Activated CD8-positive, alpha-beta memory T cell treated with anti-CD3 and anti-CD28 coated beads, Interleukin-2, amount 10 ng/mL, durations not matched to agents 7 days and 5 days (primary cell): ENCODE data around the gene BANP. TPM values are rescaled to one million over a fixed set of nuclear protein-coding genes. Genes with fewer than 3 reads are reported as not detected.
"Not testable (repeated sequence)": the region's sequence is repeated elsewhere in the genome, so short reads cannot be mapped to it uniquely, and the experiment has no call there.

Experiments
- ATAC-seq: fragments of 150-1000 bp; cut with Tn5 transposase; one replicate; pipeline ENCODE4 v1.10.0; 2021; ENCODE audit warnings: moderate library complexity
- CTCF ChIA-PET: fragments of 350-600 bp; sonication (Branson Sonifier 250); formaldehyde crosslinking; loops from one replicate; lab custom pipeline; 2021; ENCODE audit warnings: antibody characterized with exemption; lab: Charles Lee
- DNase-seq: peaks from one replicate; pipeline ENCODE4 v3.0.0-alpha.2; 2020
- H3K27ac Mint-ChIP-seq: one replicate; pipeline ENCODE4 v1.8.0; 2021; ENCODE audit warnings: mild to moderate bottlenecking, mixed read lengths
- H3K27me3 Mint-ChIP-seq: one replicate; pipeline ENCODE4 v1.8.0; 2021; ENCODE audit warnings: mixed read lengths
- H3K36me3 Mint-ChIP-seq: one replicate; pipeline ENCODE4 v1.8.0; 2021; ENCODE audit warnings: mild to moderate bottlenecking, mixed read lengths
- H3K4me1 Mint-ChIP-seq: one replicate; pipeline ENCODE4 v1.8.0; 2021; ENCODE audit warnings: mixed read lengths
- H3K4me3 Mint-ChIP-seq: one replicate; pipeline ENCODE4 v1.8.0; 2021; ENCODE audit warnings: mild to moderate bottlenecking, moderate library complexity, mixed read lengths
- H3K9me3 Mint-ChIP-seq: one replicate; pipeline ENCODE4 v1.8.0; 2022; ENCODE audit warnings: low read depth, mixed read lengths
- total RNA-seq, 2 experiments: library from RNA; stranded (reverse); gene quantifications; one replicate each; pipeline ENCODE4 v1.2.3, GENCODE V29; 2021

BANP gene
- total RNA-seq, 2 experiments from 2014 or later: 36.1 to 48.7 TPM

- H3K4me1 Mint-ChIP-seq, H3K9me3 Mint-ChIP-seq, CTCF ChIA-PET, H3K4me3 Mint-ChIP-seq, H3K36me3 Mint-ChIP-seq, H3K27me3 Mint-ChIP-seq, ATAC-seq, H3K27ac Mint-ChIP-seq, DNase-seq: not testable (repeated sequence)
Measured at GRCh38 chr16:88092791-88093555, 141.7 kb downstream of the BANP start.

- H3K36me3 Mint-ChIP-seq, H3K4me3 Mint-ChIP-seq, CTCF ChIA-PET, H3K27ac Mint-ChIP-seq, H3K4me1 Mint-ChIP-seq, H3K9me3 Mint-ChIP-seq, ATAC-seq, H3K27me3 Mint-ChIP-seq, DNase-seq: not testable (repeated sequence)
Measured at GRCh38 chr16:88093556-88094252, 142.5 kb downstream of the BANP start.

- H3K9me3 Mint-ChIP-seq, DNase-seq, CTCF ChIA-PET, ATAC-seq, H3K4me1 Mint-ChIP-seq, H3K36me3 Mint-ChIP-seq, H3K27ac Mint-ChIP-seq, H3K4me3 Mint-ChIP-seq, H3K27me3 Mint-ChIP-seq: not testable (repeated sequence)
Measured at GRCh38 chr16:88094253-88094575, 143.0 kb downstream of the BANP start.

GRCh38 chr16:88094900-88095299, 143.7 kb downstream of the BANP start:
- H3K27ac Mint-ChIP-seq, ATAC-seq, H3K36me3 Mint-ChIP-seq, CTCF ChIA-PET, H3K4me3 Mint-ChIP-seq, H3K27me3 Mint-ChIP-seq, H3K9me3 Mint-ChIP-seq, DNase-seq, H3K4me1 Mint-ChIP-seq: not testable (repeated sequence)

- peaks cover 11% of the 10 kb centered on the region for H3K27me3 Mint-ChIP-seq
- DNase-seq, H3K27ac Mint-ChIP-seq, ATAC-seq, H3K9me3 Mint-ChIP-seq, H3K4me1 Mint-ChIP-seq, H3K36me3 Mint-ChIP-seq, CTCF ChIA-PET, H3K4me3 Mint-ChIP-seq: not testable (repeated sequence)
Measured at GRCh38 chr16:88096659-88097058, 145.4 kb downstream of the BANP start.

GRCh38 chr16:88098731-88099562, 147.7 kb downstream of the BANP start:
- ATAC-seq, CTCF ChIA-PET: not testable (repeated sequence)

GRCh38 chr16:88099563-88099890, 148.3 kb downstream of the BANP start:
- ATAC-seq (no peak), DNase-seq (no peak)
- CTCF ChIA-PET: no interaction called here
- H3K27ac Mint-ChIP-seq: no peak overlapping the region
- no peaks in the 10 kb centered on the region for H3K4me1 Mint-ChIP-seq
- peaks cover 3% of the 10 kb centered on the region for H3K9me3 Mint-ChIP-seq
- peaks cover 12% of the 10 kb centered on the region for H3K27me3 Mint-ChIP-seq
- H3K36me3 Mint-ChIP-seq: no peaks in the 10 kb centered on the region
- no peak overlapping the region for H3K4me3 Mint-ChIP-seq

More at GRCh38 chr16:88098731-88099562, 147.7 kb downstream of the BANP start:
- not testable (repeated sequence) for H3K27ac Mint-ChIP-seq, H3K4me3 Mint-ChIP-seq, H3K4me1 Mint-ChIP-seq, H3K36me3 Mint-ChIP-seq, H3K9me3 Mint-ChIP-seq, DNase-seq
- H3K27me3 Mint-ChIP-seq: peaks cover 12% of the 10 kb centered on the region

- H3K27ac Mint-ChIP-seq, H3K4me3 Mint-ChIP-seq, DNase-seq, H3K9me3 Mint-ChIP-seq, H3K4me1 Mint-ChIP-seq, H3K36me3 Mint-ChIP-seq, ATAC-seq, CTCF ChIA-PET: not testable (repeated sequence)
- peaks cover 12% of the 10 kb centered on the region for H3K27me3 Mint-ChIP-seq
Measured at GRCh38 chr16:88099956-88100355, 148.7 kb downstream of the BANP start.

- H3K4me1 Mint-ChIP-seq, ATAC-seq, H3K27ac Mint-ChIP-seq, H3K36me3 Mint-ChIP-seq, CTCF ChIA-PET, DNase-seq, H3K9me3 Mint-ChIP-seq, H3K4me3 Mint-ChIP-seq: not testable (repeated sequence)
- H3K27me3 Mint-ChIP-seq: peaks cover 12% of the 10 kb centered on the region
Measured at GRCh38 chr16:88100801-88101622, 149.8 kb downstream of the BANP start.

GRCh38 chr16:88101623-88102105, 150.4 kb downstream of the BANP start:
- H3K27me3 Mint-ChIP-seq: peaks cover 12% of the 10 kb centered on the region
- H3K27ac Mint-ChIP-seq, ATAC-seq, H3K4me1 Mint-ChIP-seq, CTCF ChIA-PET, DNase-seq, H3K36me3 Mint-ChIP-seq, H3K4me3 Mint-ChIP-seq, H3K9me3 Mint-ChIP-seq: not testable (repeated sequence)

GRCh38 chr16:88102597-88102996, 151.4 kb downstream of the BANP start:
- ATAC-seq (no peak), DNase-seq (no peak)
- Mint-ChIP-seq H3K9me3 (no peaks in the 10 kb centered on the region), H3K4me3 (no peak overlapping the region), H3K27ac (no peak overlapping the region), H3K27me3 (peaks cover 12% of the 10 kb centered on the region), H3K36me3 (no peaks in the 10 kb centered on the region), H3K4me1 (no peaks in the 10 kb centered on the region)
- CTCF ChIA-PET: no interaction called here

- Mint-ChIP-seq H3K27me3 (peaks cover 12% of the 10 kb centered on the region), H3K4me1 (no peaks in the 10 kb centered on the region), H3K9me3 (no peaks in the 10 kb centered on the region), H3K36me3 (no peaks in the 10 kb centered on the region), H3K4me3 (no peak overlapping the region), H3K27ac (no peak overlapping the region)
- ATAC-seq (no peak), DNase-seq (no peak)
- CTCF ChIA-PET: no interaction called here
Measured at GRCh38 chr16:88103011-88103410, 151.8 kb downstream of the BANP start.
